WTC11 (cell line): Measurements from ENCODE around the gene AIG1.

Experiments
- FOXP1 ChIP-seq: sonication (generic); formaldehyde crosslinking; IDR thresholded peaks from 2 replicates; pipeline ENCODE4 v1.8.0; 2022; ENCODE audit warnings: missing genetic modification reagents, mild to moderate bottlenecking, moderate library complexity, borderline replicate concordance
- MAX ChIP-seq: sonication (generic); formaldehyde crosslinking; IDR thresholded peaks from 2 replicates; pipeline ENCODE4 v1.8.0; 2022; ENCODE audit warnings: mild to moderate bottlenecking, missing genetic modification reagents
- NR2C2 ChIP-seq: sonication (generic); formaldehyde crosslinking; IDR thresholded peaks from 2 replicates; pipeline ENCODE4 v1.8.0; 2022; ENCODE audit warnings: mild to moderate bottlenecking, missing genetic modification reagents
- RELA ChIP-seq: sonication (generic); formaldehyde crosslinking; IDR thresholded peaks from 2 replicates; pipeline ENCODE4 v1.8.1; 2022; ENCODE audit warnings: missing genetic modification reagents, mild to moderate bottlenecking, borderline replicate concordance
- USF1 ChIP-seq: sonication (generic); formaldehyde crosslinking; IDR thresholded peaks from 2 replicates; pipeline ENCODE4 v1.8.0; 2022; ENCODE audit warnings: mild to moderate bottlenecking, missing genetic modification reagents
- TF ChIP-seq, protein P1 (sequence below): sonication (generic); formaldehyde crosslinking; IDR thresholded peaks from 2 replicates; pipeline ENCODE4 v1.8.0; 2023; ENCODE audit warnings: missing genetic modification reagents
- TF ChIP-seq, protein P2 (sequence below): sonication (generic); formaldehyde crosslinking; IDR thresholded peaks from 2 replicates; pipeline ENCODE4 v1.8.1; 2022; ENCODE audit warnings: missing genetic modification reagents, borderline replicate concordance
- TF ChIP-seq, protein P3 (sequence below): fragments of 200-600 bp; IDR thresholded peaks from 2 replicates; pipeline ENCODE4 v1.8.0; 2022; ENCODE audit warnings: antibody characterized with exemption
- TF ChIP-seq, protein P4 (sequence below): fragments of 250-450 bp; sonication (Bioruptor Pico); IDR thresholded peaks from 2 replicates; pipeline ENCODE4 v2.1.2; 2022; ENCODE audit warnings: mild to moderate bottlenecking, moderate library complexity

GRCh38 chr6:143372199-143372882 lies 311.7 kb downstream of the AIG1 start:
- TF ChIP-seq, protein P1, sequence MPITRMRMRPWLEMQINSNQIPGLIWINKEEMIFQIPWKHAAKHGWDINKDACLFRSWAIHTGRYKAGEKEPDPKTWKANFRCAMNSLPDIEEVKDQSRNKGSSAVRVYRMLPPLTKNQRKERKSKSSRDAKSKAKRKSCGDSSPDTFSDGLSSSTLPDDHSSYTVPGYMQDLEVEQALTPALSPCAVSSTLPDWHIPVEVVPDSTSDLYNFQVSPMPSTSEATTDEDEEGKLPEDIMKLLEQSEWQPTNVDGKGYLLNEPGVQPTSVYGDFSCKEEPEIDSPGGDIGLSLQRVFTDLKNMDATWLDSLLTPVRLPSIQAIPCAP (CRISPR knock-in tag): no peak
- TF ChIP-seq, protein P2, sequence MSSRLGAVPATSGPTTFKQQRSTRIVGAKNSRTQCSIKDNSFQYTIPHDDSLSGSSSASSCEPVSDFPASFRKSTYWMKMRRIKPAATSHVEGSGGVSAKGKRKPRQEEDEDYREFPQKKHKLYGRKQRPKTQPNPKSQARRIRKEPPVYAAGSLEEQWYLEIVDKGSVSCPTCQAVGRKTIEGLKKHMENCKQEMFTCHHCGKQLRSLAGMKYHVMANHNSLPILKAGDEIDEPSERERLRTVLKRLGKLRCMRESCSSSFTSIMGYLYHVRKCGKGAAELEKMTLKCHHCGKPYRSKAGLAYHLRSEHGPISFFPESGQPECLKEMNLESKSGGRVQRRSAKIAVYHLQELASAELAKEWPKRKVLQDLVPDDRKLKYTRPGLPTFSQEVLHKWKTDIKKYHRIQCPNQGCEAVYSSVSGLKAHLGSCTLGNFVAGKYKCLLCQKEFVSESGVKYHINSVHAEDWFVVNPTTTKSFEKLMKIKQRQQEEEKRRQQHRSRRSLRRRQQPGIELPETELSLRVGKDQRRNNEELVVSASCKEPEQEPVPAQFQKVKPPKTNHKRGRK (CRISPR knock-in tag): no peak
- TF ChIP-seq USF1 (CRISPR knock-in tag): no peak
- TF ChIP-seq, protein P3, sequence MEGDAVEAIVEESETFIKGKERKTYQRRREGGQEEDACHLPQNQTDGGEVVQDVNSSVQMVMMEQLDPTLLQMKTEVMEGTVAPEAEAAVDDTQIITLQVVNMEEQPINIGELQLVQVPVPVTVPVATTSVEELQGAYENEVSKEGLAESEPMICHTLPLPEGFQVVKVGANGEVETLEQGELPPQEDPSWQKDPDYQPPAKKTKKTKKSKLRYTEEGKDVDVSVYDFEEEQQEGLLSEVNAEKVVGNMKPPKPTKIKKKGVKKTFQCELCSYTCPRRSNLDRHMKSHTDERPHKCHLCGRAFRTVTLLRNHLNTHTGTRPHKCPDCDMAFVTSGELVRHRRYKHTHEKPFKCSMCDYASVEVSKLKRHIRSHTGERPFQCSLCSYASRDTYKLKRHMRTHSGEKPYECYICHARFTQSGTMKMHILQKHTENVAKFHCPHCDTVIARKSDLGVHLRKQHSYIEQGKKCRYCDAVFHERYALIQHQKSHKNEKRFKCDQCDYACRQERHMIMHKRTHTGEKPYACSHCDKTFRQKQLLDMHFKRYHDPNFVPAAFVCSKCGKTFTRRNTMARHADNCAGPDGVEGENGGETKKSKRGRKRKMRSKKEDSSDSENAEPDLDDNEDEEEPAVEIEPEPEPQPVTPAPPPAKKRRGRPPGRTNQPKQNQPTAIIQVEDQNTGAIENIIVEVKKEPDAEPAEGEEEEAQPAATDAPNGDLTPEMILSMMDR: no peak
- no peak for TF ChIP-seq FOXP1 (CRISPR knock-in tag)
- no peak for TF ChIP-seq NR2C2 (CRISPR knock-in tag)
- no peak for TF ChIP-seq MAX
- TF ChIP-seq RELA (CRISPR knock-in tag): no peak
- TF ChIP-seq, protein P4, sequence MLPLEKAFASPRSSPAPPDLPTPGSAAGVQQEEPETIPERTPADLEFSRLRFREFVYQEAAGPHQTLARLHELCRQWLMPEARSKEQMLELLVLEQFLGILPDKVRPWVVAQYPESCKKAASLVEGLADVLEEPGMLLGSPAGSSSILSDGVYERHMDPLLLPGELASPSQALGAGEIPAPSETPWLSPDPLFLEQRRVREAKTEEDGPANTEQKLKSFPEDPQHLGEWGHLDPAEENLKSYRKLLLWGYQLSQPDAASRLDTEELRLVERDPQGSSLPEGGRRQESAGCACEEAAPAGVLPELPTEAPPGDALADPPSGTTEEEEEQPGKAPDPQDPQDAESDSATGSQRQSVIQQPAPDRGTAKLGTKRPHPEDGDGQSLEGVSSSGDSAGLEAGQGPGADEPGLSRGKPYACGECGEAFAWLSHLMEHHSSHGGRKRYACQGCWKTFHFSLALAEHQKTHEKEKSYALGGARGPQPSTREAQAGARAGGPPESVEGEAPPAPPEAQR: no peak
